GM19240 (cell line): ENCODE measurements around the gene KRT74.

Experiments
- DNase-seq: peaks from one replicate; pipeline ENCODE4 v3.0.0; 2011; ENCODE audit warnings: low spot score; ENCODE audit not compliant: insufficient read length

The KRT74 gene

GRCh38 chr12:52539083-52539820 is 34.4 kb downstream of the KRT74 start:
- no peak for DNase-seq

GRCh38 chr12:52537101-52537500 is 36.5 kb downstream of the KRT74 start:
- DNase-seq: no peak

GRCh38 chr12:52535574-52535973 is 38.1 kb downstream of the KRT74 start:
- no peak for DNase-seq

GRCh38 chr12:52534482-52534881 is 39.2 kb downstream of the KRT74 start:
- DNase-seq: no peak

GRCh38 chr12:52533686-52534470 is 39.8 kb downstream of the KRT74 start:
- DNase-seq: no peak

GRCh38 chr12:52532636-52533035 is 41.0 kb downstream of the KRT74 start:
- no peak for DNase-seq

GRCh38 chr12:52531566-52532300 is 41.9 kb downstream of the KRT74 start:
- no peak for DNase-seq

GRCh38 chr12:52530905-52531304 is 42.7 kb downstream of the KRT74 start:
- no peak for DNase-seq

- DNase-seq: no peak
Observed at GRCh38 chr12:52530366-52530765, 43.3 kb downstream of the KRT74 start.

- no peak for DNase-seq
Observed at GRCh38 chr12:52529846-52530245, 43.8 kb downstream of the KRT74 start.

GRCh38 chr12:52529417-52529816 is 44.2 kb downstream of the KRT74 start:
- no peak for DNase-seq

- DNase-seq: no peak
Observed at GRCh38 chr12:52528641-52529143, 45.0 kb downstream of the KRT74 start.

- DNase-seq: no peak
Observed at GRCh38 chr12:52527121-52527800, 46.4 kb downstream of the KRT74 start.

GRCh38 chr12:52526511-52526951 is 47.1 kb downstream of the KRT74 start:
- DNase-seq: no peak

- DNase-seq: no peak
Observed at GRCh38 chr12:52525661-52526499, 47.8 kb downstream of the KRT74 start.

GRCh38 chr12:52524898-52525591 is 48.6 kb downstream of the KRT74 start:
- DNase-seq: no peak

- no peak for DNase-seq
Observed at GRCh38 chr12:52524241-52524897, 49.3 kb downstream of the KRT74 start.

- no peak for DNase-seq
Observed at GRCh38 chr12:52523824-52524223, 49.8 kb downstream of the KRT74 start.

GRCh38 chr12:52522346-52523011 is 51.2 kb downstream of the KRT74 start:
- DNase-seq: no peak
